Thymus (tissue), 11 donors: ENCODE data around the gene MYO18A. TPM values are rescaled to one million over a fixed set of nuclear protein-coding genes. Genes with fewer than 3 reads are reported as not detected.

Experiments used
- DNase-seq, 9 donors: peaks; one replicate each; pipeline ENCODE4 v3.0.0-alpha.2; 2013; ENCODE audit warnings: low spot score in 9 of 9, low read depth in 6 of 9, missing footprints in 1 of 9
- H3K27ac ChIP-seq, 2 donors: one replicate each; pipeline ENCODE4 v1.5.1; 2013; ENCODE audit warnings: control low read depth in 1 of 2, low read depth in 1 of 2, low read length in 1 of 2, mild to moderate bottlenecking in 1 of 2, moderate library complexity in 1 of 2
- H3K27me3 ChIP-seq, 2 donors: one replicate each; pipeline ENCODE4 v1.5.1; 2013; ENCODE audit warnings: low read length in 1 of 2; ENCODE audit not compliant: control insufficient read depth in 2 of 2, insufficient read depth in 1 of 2
- H3K36me3 ChIP-seq, 2 donors: one replicate each; pipeline ENCODE4 v1.5.1; 2013; ENCODE audit warnings: low read length in 1 of 2, mild to moderate bottlenecking in 1 of 2, moderate library complexity in 1 of 2; ENCODE audit not compliant: control insufficient read depth in 2 of 2, insufficient read depth in 2 of 2
- H3K4me1 ChIP-seq, 2 donors: one replicate each; pipeline ENCODE4 v1.5.1; 2013; ENCODE audit warnings: low read length in 2 of 2; ENCODE audit not compliant: control insufficient read depth in 2 of 2, insufficient read depth in 2 of 2
- H3K4me3 ChIP-seq, 2 donors: one replicate each; pipeline ENCODE4 v1.5.1; 2013; ENCODE audit warnings: low read length in 2 of 2, control low read depth in 1 of 2, mild to moderate bottlenecking in 1 of 2
- H3K9me3 ChIP-seq, 2 donors: one replicate each; pipeline ENCODE4 v1.5.1; 2013; ENCODE audit warnings: low read length in 1 of 2, mild to moderate bottlenecking in 1 of 2; ENCODE audit not compliant: control insufficient read depth in 2 of 2, insufficient read depth in 1 of 2
- WGBS: extraction: QIAGEN DNeasy Blood & Tissue Kit; methylation state at CpG from one replicate; pipeline ENCODE4 v1.1.7; 2013; 5-methylcytosine and 5-hydroxymethylcytosine counted together
- polyA plus RNA-seq: library from polyadenylated mRNA; stranded (reverse); fragments of 200-250 nt; gene quantifications from one replicate; pipeline ENCODE4 v1.2.3, GENCODE V29; 2013
- total RNA-seq: library from RNA; stranded (reverse); fragments of 120-200 nt; gene quantifications from one replicate; pipeline ENCODE4 v1.2.4, GENCODE V29; 2013
- donor health status: healthy.

The MYO18A gene
- total and polyA plus RNA-seq, 2 donors, result 31.1 to 52.8 TPM

- 97% methylated on average over 3 of the region's 3 CpGs for WGBS
- DNase-seq, result no peak
- H3K4me1 ChIP-seq, result no peaks in the 10 kb centered on the region
- no peaks in the 10 kb centered on the region for H3K9me3 ChIP-seq
- H3K4me3 ChIP-seq, result no peak overlapping the region
- H3K27me3 ChIP-seq, result no peaks in the 10 kb centered on the region
- H3K27ac ChIP-seq, result no peak overlapping the region
- peaks cover 0 to 3% of the 10 kb centered on the region in 2 donors for H3K36me3 ChIP-seq
Observed at GRCh38 chr17:29163563-29163962, 16.6 kb downstream of the MYO18A start.

GRCh38 chr17:29162909-29163341 lies 17.3 kb downstream of the MYO18A start:
- H3K4me3 ChIP-seq, result no peak overlapping the region
- no peak overlapping the region for H3K27ac ChIP-seq
- no peaks in the 10 kb centered on the region for H3K9me3 ChIP-seq
- peaks cover 0 to 3% of the 10 kb centered on the region in 2 donors for H3K36me3 ChIP-seq
- no peaks in the 10 kb centered on the region for H3K4me1 ChIP-seq
- no peaks in the 10 kb centered on the region for H3K27me3 ChIP-seq
- no peak for DNase-seq
- WGBS, result 95% methylated on average over 6 of the region's 6 CpGs

GRCh38 chr17:29162082-29162908 lies 17.9 kb downstream of the MYO18A start:
- H3K9me3 ChIP-seq, result no peaks in the 10 kb centered on the region
- H3K27me3 ChIP-seq, result no peaks in the 10 kb centered on the region
- peaks cover 0 to 3% of the 10 kb centered on the region in 2 donors for H3K36me3 ChIP-seq
- DNase-seq, result no peak
- no peak overlapping the region for H3K27ac ChIP-seq
- no peaks in the 10 kb centered on the region for H3K4me1 ChIP-seq
- no peak overlapping the region for H3K4me3 ChIP-seq
- WGBS, result 95% methylated on average over 11 of the region's 11 CpGs

- 97% methylated on average over 2 of the region's 2 CpGs for WGBS
- no peak for DNase-seq
- no peaks in the 10 kb centered on the region for H3K9me3 ChIP-seq
- no peak overlapping the region for H3K27ac ChIP-seq
- H3K27me3 ChIP-seq, result no peaks in the 10 kb centered on the region
- peaks cover 4 to 9% of the 10 kb centered on the region in 2 donors for H3K4me1 ChIP-seq
- H3K4me3 ChIP-seq, result no peak overlapping the region
- no peaks in the 10 kb centered on the region for H3K36me3 ChIP-seq
Observed at GRCh38 chr17:29160253-29160652, 19.9 kb downstream of the MYO18A start.

GRCh38 chr17:29159306-29159860 lies 20.8 kb downstream of the MYO18A start:
- Histone ChIP-seq H3K4me3 (no peak overlapping the region), H3K9me3 (no peaks in the 10 kb centered on the region), H3K27ac (no peak overlapping the region), H3K4me1 (peaks cover 7 to 18% of the 10 kb centered on the region in 2 donors), H3K27me3 (no peaks in the 10 kb centered on the region), H3K36me3 (no peaks in the 10 kb centered on the region)
- no peak for DNase-seq
- WGBS, result 89% methylated on average over 3 of the region's 3 CpGs

- 79% methylated on average over 13 of the region's 13 CpGs for WGBS
- Histone ChIP-seq H3K27ac (peak overlapping the region in 1 of 2 donors; percentile 15), H3K4me3 (no peak overlapping the region), H3K9me3 (no peaks in the 10 kb centered on the region), H3K27me3 (no peaks in the 10 kb centered on the region), H3K36me3 (no peaks in the 10 kb centered on the region), H3K4me1 (peaks cover 7 to 20% of the 10 kb centered on the region in 2 donors)
- peak in 1 of 9 donors; percentile 13 for DNase-seq
Observed at GRCh38 chr17:29158488-29159275, 21.5 kb downstream of the MYO18A start.

GRCh38 chr17:29158096-29158487 lies 22.1 kb downstream of the MYO18A start:
- H3K27ac ChIP-seq, result no peak overlapping the region

GRCh38 chr17:29157310-29157709 lies 22.9 kb downstream of the MYO18A start:
- H3K4me1 ChIP-seq, result peaks cover 7 to 20% of the 10 kb centered on the region in 2 donors

More at GRCh38 chr17:29158096-29158487, 22.1 kb downstream of the MYO18A start:
- 97% methylated on average over 11 of the region's 11 CpGs for WGBS
- DNase-seq, result no peak
- peaks cover 7 to 20% of the 10 kb centered on the region in 2 donors for H3K4me1 ChIP-seq
- no peak overlapping the region for H3K4me3 ChIP-seq
- no peaks in the 10 kb centered on the region for H3K36me3 ChIP-seq
- H3K27me3 ChIP-seq, result no peaks in the 10 kb centered on the region
- no peaks in the 10 kb centered on the region for H3K9me3 ChIP-seq

GRCh38 chr17:29156781-29157180 lies 23.4 kb downstream of the MYO18A start:
- DNase-seq, result no peak
- H3K4me3 ChIP-seq, result no peak overlapping the region
- no peak overlapping the region for H3K27ac ChIP-seq
- 93% methylated on average over 6 of the region's 6 CpGs for WGBS
- no peaks in the 10 kb centered on the region for H3K36me3 ChIP-seq
- H3K27me3 ChIP-seq, result no peaks in the 10 kb centered on the region
- no peaks in the 10 kb centered on the region for H3K9me3 ChIP-seq
- peaks cover 7 to 20% of the 10 kb centered on the region in 2 donors for H3K4me1 ChIP-seq

More at GRCh38 chr17:29157310-29157709, 22.9 kb downstream of the MYO18A start:
- H3K27ac ChIP-seq, result no peak overlapping the region
- H3K4me3 ChIP-seq, result no peak overlapping the region
- WGBS, result 100% methylated on average over 1 of the region's 1 CpG
- no peaks in the 10 kb centered on the region for H3K27me3 ChIP-seq
- no peaks in the 10 kb centered on the region for H3K9me3 ChIP-seq
- DNase-seq, result no peak
- H3K36me3 ChIP-seq, result no peaks in the 10 kb centered on the region
